CD4-positive, alpha-beta T cell treated with Interferon alpha-2 for 1 hour (primary cell): ENCODE data around the gene ISCU.
"Not testable (repeated sequence)": the region's sequence is repeated elsewhere in the genome, so short reads cannot be mapped to it uniquely, and the experiment has no call there.

ENCODE experiments used
- DNase-seq, 2 donors: peaks; one replicate each; pipeline ENCODE4 v3.0.0-alpha.2; 2020 to 2022

The ISCU gene

DNA sequence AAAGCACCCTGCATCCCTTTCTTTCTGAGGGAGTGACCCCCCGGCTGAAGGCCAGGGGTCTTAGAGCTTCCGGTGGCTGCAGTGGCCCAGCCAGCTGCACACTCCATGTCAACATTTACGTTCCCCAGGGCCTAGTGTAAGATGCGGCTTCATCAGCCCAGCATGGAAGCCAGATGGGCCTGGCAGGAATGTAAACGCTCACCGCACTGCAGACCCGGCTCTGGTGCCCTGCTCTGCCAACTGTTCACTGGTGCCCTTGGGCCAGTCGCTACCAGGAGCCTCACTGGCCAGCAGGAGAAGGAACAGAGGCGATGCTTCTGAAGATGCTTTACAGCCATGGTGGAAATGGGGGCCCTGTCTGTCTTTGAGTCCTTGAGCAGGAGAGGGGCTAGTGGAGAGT lies 44.1 kb downstream of the ISCU start:
- DNase-seq: no peak

- no peak for DNase-seq
Observed at GRCh38 chr12:108607981-108608600, 45.7 kb downstream of the ISCU start.

- DNase-seq: no peak
Observed at GRCh38 chr12:108608616-108609015, 46.2 kb downstream of the ISCU start.

DNA sequence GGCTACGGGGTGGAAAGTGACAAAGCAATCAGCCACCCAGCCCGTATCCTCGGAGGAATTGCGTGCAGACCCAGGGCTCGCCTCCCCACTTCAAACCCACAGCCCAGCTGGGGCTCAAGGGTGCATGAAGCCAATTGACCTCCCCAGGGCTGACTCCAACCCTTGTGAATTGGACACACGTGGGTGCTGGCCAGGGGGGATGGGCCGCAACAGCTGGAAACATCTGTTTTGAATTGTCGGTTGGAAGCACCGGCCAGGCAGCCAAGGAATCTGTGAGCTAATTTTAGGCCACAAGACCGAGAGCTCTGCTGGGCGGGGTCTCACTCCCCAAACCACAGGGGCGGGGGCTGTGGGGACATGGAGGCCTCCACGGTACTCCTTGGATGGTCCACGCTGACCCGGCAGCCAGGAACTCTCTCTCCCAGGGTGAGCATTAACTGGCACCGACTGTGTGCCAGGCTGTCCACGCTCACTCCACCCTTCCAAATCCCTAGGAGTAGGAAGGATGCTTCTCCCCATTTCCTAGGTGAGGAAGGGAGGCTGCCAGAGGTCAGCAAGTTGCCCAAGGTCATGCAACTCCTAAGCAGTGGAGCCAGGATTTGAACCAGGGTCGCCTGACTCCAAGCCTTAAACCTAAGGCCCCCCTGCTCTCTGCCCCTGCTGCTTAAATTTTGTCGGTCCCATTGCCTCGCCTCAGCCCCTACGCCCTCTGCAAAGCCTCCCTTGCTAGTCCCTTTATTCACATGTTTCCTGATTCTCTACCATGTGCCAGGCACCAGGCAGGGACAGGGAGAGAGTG lies 47.3 kb downstream of the ISCU start:
- DNase-seq: no peak

GRCh38 chr12:108610336-108610815 lies 48.0 kb downstream of the ISCU start:
- DNase-seq: no peak

- DNase-seq: no peak
Observed at GRCh38 chr12:108610856-108611605, 48.6 kb downstream of the ISCU start.

GRCh38 chr12:108611884-108612415 lies 49.6 kb downstream of the ISCU start:
- DNase-seq: peak; percentile 51 to 68

- no peak for DNase-seq
Observed at GRCh38 chr12:108612788-108613282, 50.4 kb downstream of the ISCU start.

GRCh38 chr12:108613548-108613947 lies 51.2 kb downstream of the ISCU start:
- no peak for DNase-seq

DNA sequence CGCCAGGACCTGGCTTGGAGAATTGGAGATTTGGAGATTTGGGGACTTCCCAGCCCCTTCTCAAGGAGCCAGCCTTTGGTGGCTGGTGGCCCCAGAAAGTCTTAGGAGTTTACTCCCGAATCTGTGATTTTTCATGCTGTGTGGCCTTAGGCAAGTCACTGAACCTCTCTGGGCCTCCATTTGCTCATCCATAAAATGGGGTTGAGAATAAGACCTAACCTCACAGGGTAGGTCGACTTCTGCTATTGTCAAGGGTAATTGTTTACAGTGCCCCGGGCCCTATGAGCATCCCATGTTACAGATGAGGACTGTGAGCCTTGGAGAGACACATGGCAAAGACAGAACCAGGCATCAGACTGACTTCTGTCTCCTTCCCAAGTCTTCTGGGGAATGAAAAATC lies 51.6 kb downstream of the ISCU start:
- DNase-seq: no peak

GRCh38 chr12:108614639-108615038 lies 52.2 kb downstream of the ISCU start:
- no peak for DNase-seq

DNA sequence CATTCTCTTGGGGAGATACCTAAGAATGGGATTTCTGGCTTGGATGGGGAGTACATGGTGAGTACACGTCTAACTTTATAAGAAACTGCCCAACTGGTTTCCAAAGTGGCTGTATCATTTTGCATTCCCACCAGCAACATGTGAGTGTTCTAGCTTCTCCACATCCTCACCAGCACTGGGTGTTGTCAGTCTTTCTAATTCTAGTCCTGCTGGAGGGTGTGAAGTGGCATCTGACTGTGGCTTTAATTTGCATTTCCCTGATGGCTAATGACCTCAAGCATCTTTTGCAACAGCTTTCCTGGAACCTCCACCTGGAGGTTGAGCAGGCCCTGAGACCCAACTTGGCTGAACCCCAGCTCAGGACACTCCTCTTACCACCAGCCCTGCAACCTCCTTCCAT lies 53.5 kb downstream of the ISCU start:
- no peak for DNase-seq

DNA sequence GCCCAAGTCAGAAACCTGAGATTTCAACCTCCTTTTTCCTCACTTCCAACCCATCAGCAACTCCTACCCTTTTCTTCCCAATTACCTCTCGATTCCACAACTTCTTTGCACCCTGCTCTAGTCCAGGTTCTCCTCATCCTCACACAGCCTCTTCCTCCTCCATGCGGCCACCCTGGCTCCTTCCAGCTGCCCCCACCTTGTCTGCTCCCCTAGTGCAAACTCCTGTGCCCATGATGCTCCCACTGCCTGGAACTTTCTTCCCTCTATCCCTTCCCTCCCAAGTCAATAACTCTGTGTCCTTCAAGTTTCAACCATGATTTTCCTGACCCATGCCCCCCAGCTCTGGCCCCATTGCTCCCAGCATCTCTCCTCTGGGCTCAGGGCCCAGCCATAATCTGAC lies 54.0 kb downstream of the ISCU start:
- DNase-seq: no peak

DNA sequence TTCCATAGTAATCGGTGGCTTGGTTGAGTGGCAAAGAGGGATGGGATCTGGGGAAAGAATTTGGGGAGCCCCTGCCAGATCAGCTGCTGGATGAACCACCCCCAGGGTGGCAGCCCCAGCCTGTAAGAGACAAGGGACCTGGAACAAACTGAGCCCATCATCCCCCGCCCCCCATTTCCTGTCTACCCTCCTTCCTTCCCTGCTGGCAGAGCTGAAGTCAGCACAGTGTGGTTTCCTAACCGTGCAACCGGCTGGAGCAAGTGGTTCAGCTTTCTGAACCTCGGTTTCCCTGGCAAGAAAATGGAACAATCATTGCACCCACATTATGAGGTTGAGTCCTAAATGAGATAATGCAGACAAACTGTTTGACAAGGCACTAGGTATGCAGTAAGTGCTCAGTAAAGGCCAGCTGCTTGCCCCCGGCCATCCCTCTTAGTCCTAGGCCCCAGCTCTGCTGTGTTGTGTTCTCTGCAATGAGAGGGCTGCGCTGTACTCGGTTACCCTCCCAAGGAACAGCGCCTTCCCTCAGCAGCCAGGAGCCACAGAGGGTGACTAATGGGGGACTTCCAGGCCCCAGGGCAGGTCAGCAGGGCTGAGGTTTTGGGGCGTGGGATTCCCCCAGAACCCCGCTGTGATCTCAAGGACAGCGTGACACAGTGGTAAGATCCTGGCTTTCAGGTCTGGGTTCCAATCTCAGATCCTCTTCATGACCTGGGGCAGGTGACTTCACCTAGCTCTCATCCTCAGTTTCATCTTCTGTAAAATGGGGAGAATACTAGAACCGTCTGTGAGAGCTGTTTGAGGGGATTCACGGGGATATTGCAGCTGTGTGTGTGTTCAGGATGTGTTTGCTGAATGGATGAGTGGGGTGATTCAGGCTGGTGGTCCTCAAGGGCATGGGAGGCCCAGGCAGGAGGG lies 54.8 kb downstream of the ISCU start:
- DNase-seq: peak; percentile 79 to 82

- DNase-seq: peak; percentile 71 to 79
Observed at GRCh38 chr12:108618079-108618952, 55.9 kb downstream of the ISCU start.

- not testable (repeated sequence) for DNase-seq
Observed at GRCh38 chr12:108618953-108619274, 56.5 kb downstream of the ISCU start.
